A549 (cell line): Measurements from ENCODE around the gene NPY2R. TPM values are rescaled to one million over a fixed set of nuclear protein-coding genes. Genes with fewer than 3 reads are reported as not detected.
A peak's percentile ranks its signal among the peaks of the same experiment; 100 is the strongest.

Experiments used
- ATAC-seq, 2 experiments: fragments of 200-7000 bp in 1 of 2; fragments of >200 bp in 1 of 2; cut with Nextera tagmentation in 1 of 2; cut with Tn5 transposase in 1 of 2; 3 replicates each; pipeline versions ENCODE4 v1.8.0 to v1.9.1; 2018 to 2020; ENCODE audit warnings: mild to moderate bottlenecking in 1 of 2, moderate library complexity in 1 of 2
- CTCF ChIA-PET: fragments of 300-600 bp; sonication (Branson Sonifier 250); formaldehyde crosslinking; extraction: SDS; loops from one replicate; lab custom pipeline; 2021; ENCODE audit warnings: antibody characterized with exemption, inconsistent platforms; lab: Yijun Ruan, JAX
- POLR2A ChIA-PET: fragments of 350-600 bp; formaldehyde crosslinking; extraction: SDS; loops from one replicate; lab custom pipeline; 2021; ENCODE audit warnings: antibody characterized with exemption, inconsistent platforms; lab: Yijun Ruan, JAX
- DNase-seq, 2 experiments: peaks; one replicate each; pipeline versions ENCODE4 v3.0.0 to v3.0.0-alpha.2; 2011 to 2016; ENCODE audit warnings: low read depth in 1 of 2, low spot score in 1 of 2
- FAIRE-seq: peaks from 2 replicates; lab custom pipeline; 2011; peaks lifted over from hg19 to GRCh38; lab: Jason Lieb, UNC
- H3K27ac ChIP-seq, 2 experiments: fragments of >200 bp; sonication (Bioruptor Twin); formaldehyde crosslinking; 3 replicates each; pipeline ENCODE4 v1.5.1; 2016 to 2017
- H3K4me1 ChIP-seq: fragments of >200 bp; sonication (Bioruptor Twin); formaldehyde crosslinking; 3 replicates; pipeline ENCODE4 v1.6.1; 2016
- H3K4me2 ChIP-seq: fragments of >200 bp; sonication (Bioruptor Twin); formaldehyde crosslinking; 3 replicates; pipeline ENCODE4 v1.6.1; 2016
- H3K4me3 ChIP-seq: fragments of >200 bp; sonication (Bioruptor Twin); formaldehyde crosslinking; 3 replicates; pipeline ENCODE4 v1.5.1; 2016
- H3K9me3 ChIP-seq: fragments of >200 bp; sonication (Bioruptor Twin); formaldehyde crosslinking; 3 replicates; pipeline ENCODE4 v1.6.1; 2016
- CEBPB ChIP-seq, 2 experiments: fragments of >200 bp in 1 of 2; sonication (Bioruptor Twin) in 1 of 2; formaldehyde crosslinking in 1 of 2; IDR thresholded peaks; 2 replicates each; pipeline ENCODE4 v1.6.1; 2012 to 2016
- EHF ChIP-seq: fragments of 250-450 bp; sonication (Bioruptor Pico); IDR thresholded peaks from 2 replicates; pipeline ENCODE4 v1.5.0; 2020; ENCODE audit warnings: mild to moderate bottlenecking
- EHMT2 ChIP-seq: fragments of 200-600 bp; sonication (generic); IDR thresholded peaks from 2 replicates; pipeline ENCODE4 v1.6.1; 2016; ENCODE audit warnings: antibody characterized with exemption, low read depth, mild to moderate bottlenecking, moderate library complexity
- EP300 ChIP-seq, 2 experiments: fragments of >200 bp; sonication (Bioruptor Twin); formaldehyde crosslinking; IDR thresholded peaks; 2 replicates in 1 of 2; 3 replicates in 1 of 2; pipeline ENCODE4 v1.6.1; 2016 to 2017
- FOSL2 ChIP-seq, 2 experiments: fragments of 450-650 bp in 1 of 2; fragments of >200 bp in 1 of 2; sonication (Bioruptor Twin) in 1 of 2; formaldehyde crosslinking; IDR thresholded peaks; 2 replicates each; pipeline versions ENCODE4 v1.5.0 to v1.6.1; 2016 to 2020; ENCODE audit warnings: mild to moderate bottlenecking in 1 of 2, moderate library complexity in 1 of 2
- GATA3 ChIP-seq: IDR thresholded peaks from 2 replicates; pipeline ENCODE4 v1.6.1; 2012; ENCODE audit warnings: borderline replicate concordance
- HDAC2 ChIP-seq: fragments of 200-600 bp; sonication (generic); IDR thresholded peaks from 2 replicates; pipeline ENCODE4 v1.6.1; 2016
- HOXA7 ChIP-seq: fragments of 250-450 bp; sonication (Bioruptor Pico); IDR thresholded peaks from 2 replicates; pipeline ENCODE4 v1.5.0; 2020; ENCODE audit warnings: mild to moderate bottlenecking, moderate library complexity
- HOXB5 ChIP-seq: fragments of 250-450 bp; sonication (Bioruptor Pico); IDR thresholded peaks from 2 replicates; pipeline ENCODE4 v1.5.0; 2020; ENCODE audit warnings: mild to moderate bottlenecking, moderate library complexity
- MAFK ChIP-seq: fragments of 450-650 bp; IDR thresholded peaks from 2 replicates; pipeline ENCODE4 v1.6.1; 2014; ENCODE audit not compliant: partially characterized antibody
- NR3C1 ChIP-seq: fragments of >200 bp; sonication (Bioruptor Twin); formaldehyde crosslinking; IDR thresholded peaks from 3 replicates; pipeline ENCODE4 v1.6.1; 2017
- PHF8 ChIP-seq: fragments of 200-600 bp; sonication (generic); IDR thresholded peaks from 2 replicates; pipeline ENCODE4 v1.6.1; 2016; ENCODE audit warnings: low read depth, mild to moderate bottlenecking, antibody characterized with exemption, moderate library complexity, borderline replicate concordance
- RAD21 ChIP-seq, 2 experiments: fragments of >200 bp in 1 of 2; sonication (Bioruptor Twin) in 1 of 2; formaldehyde crosslinking in 1 of 2; IDR thresholded peaks in 1 of 2; conservative IDR thresholded peaks in 1 of 2; 2 replicates in 1 of 2; 3 replicates in 1 of 2; pipeline ENCODE4 v1.6.1; 2012 to 2018; ENCODE audit warnings: inconsistent platforms in 1 of 2
- RARB ChIP-seq: fragments of 250-450 bp; sonication (Bioruptor Pico); IDR thresholded peaks from 2 replicates; pipeline ENCODE4 v1.8.0; 2021; ENCODE audit warnings: mild to moderate bottlenecking, moderate library complexity
- RNF2 ChIP-seq: fragments of 200-600 bp; sonication (generic); IDR thresholded peaks from 2 replicates; pipeline ENCODE4 v1.6.1; 2016; ENCODE audit warnings: low read depth, mild to moderate bottlenecking, antibody characterized with exemption, moderate library complexity, borderline replicate concordance
- SREBF2 ChIP-seq: fragments of 450-650 bp; IDR thresholded peaks from 2 replicates; pipeline ENCODE4 v1.6.1; 2014; ENCODE audit warnings: mild to moderate bottlenecking, moderate library complexity
- ZFP36 ChIP-seq: fragments of 450-650 bp; IDR thresholded peaks from 2 replicates; pipeline ENCODE4 v1.6.1; 2014; ENCODE audit warnings: borderline replicate concordance; ENCODE audit not compliant: partially characterized antibody
- ZNF302 ChIP-seq: fragments of 250-450 bp; sonication (Bioruptor Pico); IDR thresholded peaks from 2 replicates; pipeline ENCODE4 v1.9.0; 2021; ENCODE audit warnings: inconsistent platforms, mild to moderate bottlenecking, moderate library complexity
- WGBS: methylation state at CpG from one replicate; pipeline ENCODE4 v1.1.6; 2017; ENCODE audit errors: missing lambda C conversion rate; 5-methylcytosine and 5-hydroxymethylcytosine counted together
- polyA plus RNA-seq, 4 experiments: library from polyadenylated mRNA; depleted of rRNA in 3 of 4; stranded (reverse); fragments of >200 nt; fragmentation: RNase III in 1 of 4; extraction: RNeasy Plus Mini Kit Qiagen cat#74134 plus additional on column Dnase treatment in 1 of 4; gene quantifications; 2 replicates in 3 of 4; 3 replicates in 1 of 4; pipeline ENCODE4 v1.2.3, GENCODE V29; 2011 to 2017
- TF ChIP-seq, protein P1 (sequence below): IDR thresholded peaks from 2 replicates; pipeline ENCODE4 v1.6.1; 2012
- TF ChIP-seq, protein P2 (sequence below): fragments of 150-350 bp; IDR thresholded peaks from 2 replicates; pipeline ENCODE4 v1.6.1; 2014; ENCODE audit warnings: low read depth, mild to moderate bottlenecking, low read length
- TF ChIP-seq, protein P3 (sequence below): fragments of >200 bp; sonication (Bioruptor Twin); formaldehyde crosslinking; IDR thresholded peaks from 3 replicates; pipeline ENCODE4 v1.5.1; 2016

NPY2R gene
- polyA plus RNA-seq, 2 of the 4 experiments (the other 2 are of a cell fraction) = 0.05 to 0.26 TPM

DNA sequence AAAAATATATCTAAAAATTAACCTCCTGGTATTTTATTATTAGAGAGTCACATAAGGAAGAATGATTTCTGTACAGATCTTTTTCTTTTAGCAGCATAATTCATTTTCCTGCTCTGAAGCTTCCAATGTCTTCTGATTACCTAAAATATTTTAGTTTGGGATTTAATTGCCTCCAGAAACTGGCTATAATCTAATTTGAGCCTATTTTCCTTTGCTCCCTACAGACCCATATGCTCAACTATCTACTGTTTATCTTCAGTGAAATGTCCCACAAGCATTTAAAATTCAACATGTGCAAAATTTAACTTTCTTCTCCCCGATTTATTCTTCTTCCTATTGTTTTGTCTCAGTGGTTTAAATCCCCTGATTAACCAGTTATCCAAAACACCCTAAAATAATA, 29.1 kb downstream of the NPY2R start (continued):
- TF ChIP-seq ZFP36 = no peak
- TF ChIP-seq NR3C1 = no peak
- no peak for TF ChIP-seq EHF
- TF ChIP-seq GATA3 = no peak
- no peak for TF ChIP-seq HDAC2
- no peak for TF ChIP-seq ZNF302

DNA sequence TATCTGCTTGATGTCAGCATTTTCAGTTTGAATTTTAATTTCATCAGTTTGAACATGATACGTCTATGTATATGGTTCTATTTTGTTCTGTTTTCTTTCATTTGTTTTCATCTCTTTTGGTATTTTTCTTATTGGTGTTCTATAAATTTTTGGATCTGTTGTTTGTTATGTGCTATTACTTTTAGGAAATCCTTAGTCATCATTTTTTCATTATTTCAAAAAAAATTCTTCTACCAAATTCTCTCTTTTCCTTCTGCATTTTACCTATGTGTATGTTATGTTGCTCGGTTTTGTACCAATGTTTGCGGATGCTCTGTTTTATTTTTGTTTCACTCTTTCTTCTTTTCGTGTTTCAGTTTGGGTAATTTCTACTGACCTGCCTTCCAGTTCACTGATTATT, 32.8 kb downstream of the NPY2R start:
- no peak for TF ChIP-seq FOSL2 (IDR thresholded peaks at IDR 0.05)
- TF ChIP-seq FOSL2 (CRISPR knock-in tag; IDR thresholded peaks at IDR 0.05) = no peak
- TF ChIP-seq, protein P1, sequence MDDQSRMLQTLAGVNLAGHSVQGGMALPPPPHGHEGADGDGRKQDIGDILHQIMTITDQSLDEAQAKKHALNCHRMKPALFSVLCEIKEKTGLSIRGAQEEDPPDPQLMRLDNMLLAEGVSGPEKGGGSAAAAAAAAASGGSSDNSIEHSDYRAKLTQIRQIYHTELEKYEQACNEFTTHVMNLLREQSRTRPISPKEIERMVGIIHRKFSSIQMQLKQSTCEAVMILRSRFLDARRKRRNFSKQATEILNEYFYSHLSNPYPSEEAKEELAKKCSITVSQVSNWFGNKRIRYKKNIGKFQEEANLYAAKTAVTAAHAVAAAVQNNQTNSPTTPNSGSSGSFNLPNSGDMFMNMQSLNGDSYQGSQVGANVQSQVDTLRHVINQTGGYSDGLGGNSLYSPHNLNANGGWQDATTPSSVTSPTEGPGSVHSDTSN = no peak
- peak; percentile 74 for TF ChIP-seq MAFK
- Histone ChIP-seq H3K4me1 (no peaks in the 10 kb centered on the region), H3K27ac (no peak overlapping the region), H3K9me3 (no peaks in the 10 kb centered on the region), H3K4me2 (no peak overlapping the region), H3K4me3 (no peak overlapping the region)
- DNase-seq (no peak), ATAC-seq (no peak), FAIRE-seq (no peak)
- CTCF ChIA-PET = no interaction called here
- POLR2A ChIA-PET = no interaction called here
- WGBS = 76% methylated on average over 4 of the region's 4 CpGs

DNA sequence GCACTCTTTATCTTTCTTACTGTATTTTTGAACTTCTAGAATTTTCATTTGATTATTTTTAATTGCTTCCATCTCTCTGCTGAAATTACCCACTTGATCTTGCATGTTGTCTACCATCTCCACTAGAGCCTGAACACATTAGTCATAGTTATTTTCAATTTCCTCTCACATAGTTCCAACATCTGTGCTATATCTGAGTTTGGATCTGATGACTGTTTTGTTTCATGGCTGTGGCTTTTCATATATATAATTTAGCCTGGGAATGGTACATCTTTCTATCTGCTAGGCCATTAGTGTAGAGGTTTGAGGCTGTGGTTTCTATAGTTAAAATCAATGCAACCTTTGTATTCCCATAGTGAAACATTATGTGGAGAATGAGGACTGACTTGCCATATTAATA, 33.2 kb downstream of the NPY2R start:
- no peak for FAIRE-seq
- H3K27ac ChIP-seq = no peak overlapping the region
- no peak for DNase-seq
- no peak for TF ChIP-seq SREBF2
- TF ChIP-seq, protein P2, sequence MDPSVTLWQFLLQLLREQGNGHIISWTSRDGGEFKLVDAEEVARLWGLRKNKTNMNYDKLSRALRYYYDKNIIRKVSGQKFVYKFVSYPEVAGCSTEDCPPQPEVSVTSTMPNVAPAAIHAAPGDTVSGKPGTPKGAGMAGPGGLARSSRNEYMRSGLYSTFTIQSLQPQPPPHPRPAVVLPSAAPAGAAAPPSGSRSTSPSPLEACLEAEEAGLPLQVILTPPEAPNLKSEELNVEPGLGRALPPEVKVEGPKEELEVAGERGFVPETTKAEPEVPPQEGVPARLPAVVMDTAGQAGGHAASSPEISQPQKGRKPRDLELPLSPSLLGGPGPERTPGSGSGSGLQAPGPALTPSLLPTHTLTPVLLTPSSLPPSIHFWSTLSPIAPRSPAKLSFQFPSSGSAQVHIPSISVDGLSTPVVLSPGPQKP = no peak
- no peak for TF ChIP-seq HOXB5 (CRISPR knock-in tag)
- no peak for TF ChIP-seq PHF8
- TF ChIP-seq EHMT2 = no peak
- TF ChIP-seq RAD21 (conservative IDR thresholded peaks at IDR 0.05 in 1 of 2, IDR thresholded peaks at IDR 0.05 in 1 of 2) = no peak
- TF ChIP-seq FOSL2 (IDR thresholded peaks at IDR 0.05) = no peak
- no peak for TF ChIP-seq FOSL2 (CRISPR knock-in tag; IDR thresholded peaks at IDR 0.05)
- TF ChIP-seq ZFP36 = no peak
- TF ChIP-seq, protein P1 = no peak
- TF ChIP-seq, protein P3, sequence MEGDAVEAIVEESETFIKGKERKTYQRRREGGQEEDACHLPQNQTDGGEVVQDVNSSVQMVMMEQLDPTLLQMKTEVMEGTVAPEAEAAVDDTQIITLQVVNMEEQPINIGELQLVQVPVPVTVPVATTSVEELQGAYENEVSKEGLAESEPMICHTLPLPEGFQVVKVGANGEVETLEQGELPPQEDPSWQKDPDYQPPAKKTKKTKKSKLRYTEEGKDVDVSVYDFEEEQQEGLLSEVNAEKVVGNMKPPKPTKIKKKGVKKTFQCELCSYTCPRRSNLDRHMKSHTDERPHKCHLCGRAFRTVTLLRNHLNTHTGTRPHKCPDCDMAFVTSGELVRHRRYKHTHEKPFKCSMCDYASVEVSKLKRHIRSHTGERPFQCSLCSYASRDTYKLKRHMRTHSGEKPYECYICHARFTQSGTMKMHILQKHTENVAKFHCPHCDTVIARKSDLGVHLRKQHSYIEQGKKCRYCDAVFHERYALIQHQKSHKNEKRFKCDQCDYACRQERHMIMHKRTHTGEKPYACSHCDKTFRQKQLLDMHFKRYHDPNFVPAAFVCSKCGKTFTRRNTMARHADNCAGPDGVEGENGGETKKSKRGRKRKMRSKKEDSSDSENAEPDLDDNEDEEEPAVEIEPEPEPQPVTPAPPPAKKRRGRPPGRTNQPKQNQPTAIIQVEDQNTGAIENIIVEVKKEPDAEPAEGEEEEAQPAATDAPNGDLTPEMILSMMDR = no peak
- TF ChIP-seq EHF = no peak
- TF ChIP-seq MAFK = no peak
- no peak for TF ChIP-seq RARB (CRISPR knock-in tag)
- no peak for TF ChIP-seq RNF2
- TF ChIP-seq EP300 (IDR thresholded peaks at IDR 0.05) = no peak
- no peak for TF ChIP-seq CEBPB (IDR thresholded peaks at IDR 0.05)
- no peak for TF ChIP-seq HOXA7 (CRISPR knock-in tag)
- TF ChIP-seq, all 56 proteins: peak for 0
- ChIA-PET CTCF (no interaction called here), POLR2A (no interaction called here)
- H3K4me1 ChIP-seq = no peaks in the 10 kb centered on the region
- ATAC-seq = no peak
- no peaks in the 10 kb centered on the region for H3K9me3 ChIP-seq
- H3K4me3 ChIP-seq = no peak overlapping the region
- H3K4me2 ChIP-seq = no peak overlapping the region
